CD4-positive, alpha-beta memory T cell (primary cell): ENCODE results near the gene BDH2. TPM values are rescaled to one million over a fixed set of nuclear protein-coding genes. Genes with fewer than 3 reads are reported as not detected.

Source experiments
- CTCF ChIA-PET: fragments of 350-600 bp; sonication (Branson Sonifier 250); formaldehyde crosslinking; loops from one replicate; lab custom pipeline; 2021; ENCODE audit warnings: inconsistent platforms; ENCODE audit not compliant: partially characterized antibody; lab: Charles Lee
- POLR2A ChIA-PET: fragments of 350-600 bp; sonication (Branson Sonifier 250); formaldehyde crosslinking; loops from one replicate; lab custom pipeline; 2021; ENCODE audit not compliant: partially characterized antibody; lab: Charles Lee
- DNase-seq, 5 donors: peaks; one replicate each; pipeline versions ENCODE4 v3.0.0 to v3.0.0-alpha.2; 2020 to 2022; ENCODE audit warnings: mixed read lengths in 1 of 5
- H3K27ac ChIP-seq: one replicate; pipeline ENCODE4 v1.7.0; 2013; ENCODE audit warnings: low read depth, low read length
- H3K27me3 ChIP-seq: 2 replicates; pipeline ENCODE4 v1.7.0; 2013; ENCODE audit warnings: mild to moderate bottlenecking, low read length, moderate library complexity; ENCODE audit not compliant: insufficient read depth
- H3K36me3 ChIP-seq: 2 replicates; pipeline ENCODE4 v1.7.0; 2013; ENCODE audit warnings: mild to moderate bottlenecking, low read length, moderate library complexity; ENCODE audit not compliant: insufficient read depth
- H3K4me1 ChIP-seq: 2 replicates; pipeline ENCODE4 v1.7.0; 2013; ENCODE audit warnings: mild to moderate bottlenecking, low read length, moderate library complexity; ENCODE audit not compliant: insufficient read depth
- H3K4me3 ChIP-seq, 2 donors: one replicate each; pipeline ENCODE4 v1.7.0; 2013; ENCODE audit warnings: low read length in 2 of 2, mild to moderate bottlenecking in 1 of 2
- H3K9me3 ChIP-seq, 2 donors: one replicate each; pipeline ENCODE4 v1.7.0; 2013; ENCODE audit warnings: low read length in 2 of 2, control low read depth in 1 of 2; ENCODE audit not compliant: control insufficient read depth in 1 of 2
- H3K27ac Mint-ChIP-seq, 7 donors: one replicate each; pipeline ENCODE4 v1.8.0; 2020 to 2021; ENCODE audit warnings: mixed read lengths in 7 of 7, mild to moderate bottlenecking in 6 of 7, inconsistent platforms in 3 of 7, moderate library complexity in 3 of 7
- H3K27me3 Mint-ChIP-seq, 2 donors: one replicate each; pipeline ENCODE4 v1.8.0; 2020 to 2021; ENCODE audit warnings: mixed read lengths in 2 of 2
- H3K36me3 Mint-ChIP-seq, 2 donors: one replicate each; pipeline ENCODE4 v1.8.0; 2020 to 2021; ENCODE audit warnings: mixed read lengths in 2 of 2, inconsistent platforms in 1 of 2, mild to moderate bottlenecking in 1 of 2
- H3K4me1 Mint-ChIP-seq, 4 donors: one replicate each; pipeline ENCODE4 v1.8.0; 2020 to 2021; ENCODE audit warnings: mixed read lengths in 4 of 4, mild to moderate bottlenecking in 1 of 4
- H3K4me3 Mint-ChIP-seq, 8 donors: one replicate each; pipeline ENCODE4 v1.8.0; 2020 to 2021; ENCODE audit warnings: mixed read lengths in 8 of 8, mild to moderate bottlenecking in 7 of 8, moderate library complexity in 6 of 8, inconsistent platforms in 3 of 8
- H3K9me3 Mint-ChIP-seq, 8 donors: one replicate each; pipeline ENCODE4 v1.8.0; 2020 to 2021; ENCODE audit warnings: mixed read lengths in 8 of 8, mild to moderate bottlenecking in 5 of 8, inconsistent platforms in 3 of 8, moderate library complexity in 1 of 8
- intact Hi-C: fragments of 100-400 bp; cut with micrococcal nuclease; formaldehyde crosslinking; loops from one replicate; pipeline ENCODE4 v1.15.1; 2023
- polyA plus RNA-seq, 2 donors: library from polyadenylated mRNA; unstranded; fragments of 300-500 nt; fragmentation: Illumina TruSeq; gene quantifications; one replicate each; pipeline ENCODE4 v1.2.3, GENCODE V29; 2021
- total RNA-seq, 2 experiments: library from RNA; stranded (reverse); gene quantifications; one replicate each; pipeline ENCODE4 v1.2.3, GENCODE V29; 2021

BDH2 gene
- total and polyA plus RNA-seq, 4 experiments from 2014 or later: 20.1 to 25.3 (median 22.3) TPM

DNA sequence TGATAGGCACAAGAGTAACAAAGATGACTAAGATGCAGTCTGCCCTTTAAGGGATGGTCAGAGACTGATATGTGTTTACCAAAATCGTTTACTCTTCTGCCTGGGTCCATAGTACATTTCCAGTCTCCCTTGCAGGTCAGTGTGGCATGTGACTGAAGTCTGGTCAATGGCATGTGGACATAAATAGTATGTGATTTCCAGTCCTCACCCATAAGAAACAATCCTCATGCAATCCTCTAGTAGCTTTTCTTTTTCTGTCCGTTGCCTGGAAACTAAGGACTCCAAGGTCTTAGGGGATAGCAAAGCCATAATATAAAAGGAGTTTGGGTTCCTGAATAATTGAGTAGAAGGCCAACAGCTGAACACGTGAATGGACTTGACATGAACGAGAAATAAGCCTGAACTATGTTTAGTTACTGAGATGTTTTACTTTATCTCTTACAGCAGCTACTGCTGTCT, 24.2 kb downstream of the BDH2 start:
- H3K9me3 ChIP-seq: no peaks in the 10 kb centered on the region
- Mint-ChIP-seq H3K36me3 (peaks cover 0 to 2% of the 10 kb centered on the region in 2 donors), H3K4me3 (peak overlapping the region; percentile 94 to 98 (median 98)), H3K9me3 (no peaks in the 10 kb centered on the region), H3K4me1 (peaks cover 27 to 58% (median 38%) of the 10 kb centered on the region in 4 donors), H3K27ac (peak overlapping the region; percentile 98 to 99 (median 99)), H3K27me3 (no peaks in the 10 kb centered on the region)
- ChIA-PET POLR2A (interaction anchor here (0.6 to 3.2 kb wide), 7 partner anchors 13 to 389 kb away, joined by 3 to 17 read pairs (median 6); partner anchors contain the start of genes CISD2, SLC9B1 and UBE2D3), CTCF (interaction anchor here (0.9 to 7.9 kb wide), 6 partner anchors 8 to 645 kb away, joined by 3 to 59 read pairs (median 4); partner anchors contain the start of gene BDH2)
- H3K4me1 ChIP-seq: peaks cover 37% of the 10 kb centered on the region
- peak overlapping the region; percentile 26 to 72 for H3K4me3 ChIP-seq
- no peaks in the 10 kb centered on the region for H3K27me3 ChIP-seq
- H3K36me3 ChIP-seq: no peaks in the 10 kb centered on the region
- DNase-seq: no peak
- intact Hi-C loops: loop anchor here (5.0 kb wide), 1 partner anchor 1728 kb away; the partner anchor contains the start of gene PPP3CA
- peak overlapping the region; percentile 78 for H3K27ac ChIP-seq

DNA sequence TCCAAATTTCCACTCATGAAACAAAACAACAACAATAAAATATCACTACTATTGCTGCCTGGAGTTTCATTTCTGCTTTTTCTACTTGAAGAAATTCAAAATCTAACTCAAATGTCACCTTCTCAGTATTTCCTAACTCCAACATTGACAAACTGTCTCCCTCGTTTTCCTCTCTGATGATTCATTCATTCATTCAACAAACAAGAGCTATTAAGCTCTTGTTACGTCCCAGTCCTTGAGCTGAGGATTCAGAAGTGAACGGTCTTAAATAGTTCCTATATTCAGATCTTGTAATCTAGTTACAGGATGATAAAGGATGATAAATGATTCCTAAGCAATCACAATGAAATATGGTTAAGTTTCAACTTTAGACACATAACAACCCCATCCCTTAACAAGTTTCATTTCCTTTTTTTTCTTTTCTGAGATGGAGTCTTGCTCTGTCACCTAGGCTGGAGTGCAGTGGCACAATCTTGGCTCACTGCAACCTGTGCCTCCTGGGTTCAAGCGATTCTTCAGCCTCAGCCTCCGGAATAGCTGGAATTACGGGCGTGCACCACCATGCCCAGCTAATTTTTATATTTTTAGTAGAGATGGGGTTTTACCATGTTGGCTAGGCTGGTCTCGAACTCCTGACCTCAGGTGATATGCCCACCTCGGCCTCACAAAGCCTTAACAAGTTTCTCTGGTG, 24.7 kb downstream of the BDH2 start:
- ChIA-PET CTCF (interaction anchor here (0.9 to 7.9 kb wide), 6 partner anchors 9 to 644 kb away, joined by 3 to 59 read pairs (median 4); partner anchors contain the start of gene BDH2), POLR2A (interaction anchor here (0.8 to 3.2 kb wide), 5 partner anchors 17 to 250 kb away, joined by 3 to 17 read pairs (median 6); partner anchors contain the start of genes CISD2, SLC9B1 and UBE2D3)
- Mint-ChIP-seq H3K27me3 (no peaks in the 10 kb centered on the region), H3K36me3 (peaks cover 0 to 2% of the 10 kb centered on the region in 2 donors), H3K9me3 (no peaks in the 10 kb centered on the region), H3K4me3 (peak overlapping the region; percentile 84 to 98 (median 97)), H3K4me1 (peaks cover 27 to 58% (median 38%) of the 10 kb centered on the region in 4 donors), H3K27ac (peak overlapping the region in 5 of 7 donors; percentile 2 to 99 (median 99))
- Histone ChIP-seq H3K4me1 (peaks cover 37% of the 10 kb centered on the region), H3K36me3 (no peaks in the 10 kb centered on the region), H3K9me3 (no peaks in the 10 kb centered on the region), H3K4me3 (peak overlapping the region; percentile 26 to 72), H3K27ac (no peak overlapping the region), H3K27me3 (no peaks in the 10 kb centered on the region)
- no peak for DNase-seq
- intact Hi-C loops: loop anchor here (5.0 kb wide), 1 partner anchor 1728 kb away; the partner anchor contains the start of gene PPP3CA

DNA sequence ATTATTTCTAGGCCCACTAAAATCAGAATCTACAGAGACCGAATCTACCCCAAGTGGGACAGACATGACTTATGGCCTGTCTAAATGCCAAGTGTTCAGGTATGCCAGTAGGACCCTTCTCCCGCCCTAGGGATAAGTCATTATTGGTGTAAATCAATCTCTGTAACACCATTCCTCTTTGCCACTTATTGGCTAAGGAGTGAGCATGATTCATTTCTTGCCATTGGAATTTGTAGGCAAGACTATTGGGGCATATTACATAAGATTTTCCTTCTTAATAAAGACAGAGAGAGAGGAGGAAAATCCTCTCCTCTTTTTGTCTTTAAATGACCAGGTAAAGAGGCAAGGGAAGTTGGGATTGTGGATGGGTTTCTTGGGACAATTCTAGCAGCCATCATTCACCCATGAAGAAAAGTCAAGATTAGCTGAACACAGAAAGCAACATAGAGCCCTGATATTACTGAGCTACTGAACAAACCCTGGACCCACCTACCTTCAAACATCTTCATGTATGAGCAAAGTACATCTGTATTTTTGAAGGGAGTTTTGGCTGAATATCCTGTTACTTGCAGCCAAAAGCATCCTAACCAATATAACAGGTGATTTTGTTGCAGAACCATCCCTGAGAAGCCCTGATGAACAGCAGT, 25.7 kb downstream of the BDH2 start:
- peaks cover 25 to 51% (median 35%) of the 10 kb centered on the region in 4 donors for H3K4me1 Mint-ChIP-seq
- Histone ChIP-seq H3K9me3 (no peaks in the 10 kb centered on the region), H3K27ac (no peak overlapping the region), H3K4me3 (no peak overlapping the region), H3K27me3 (no peaks in the 10 kb centered on the region), H3K36me3 (no peaks in the 10 kb centered on the region), H3K4me1 (peaks cover 37% of the 10 kb centered on the region)
- no peaks in the 10 kb centered on the region for H3K9me3 Mint-ChIP-seq
- no peaks in the 10 kb centered on the region for H3K27me3 Mint-ChIP-seq
- DNase-seq: no peak
- intact Hi-C loops: no loop called here
- ChIA-PET POLR2A (no interaction called here), CTCF (interaction anchor here (1.7 kb wide), 1 partner anchor 643 kb away, joined by 4 read pairs; no protein-coding TSS in a partner anchor)
- H3K4me3 Mint-ChIP-seq: peak overlapping the region in 4 of 8 donors; percentile 1 to 71 (median 36)
- peaks cover 0 to 2% of the 10 kb centered on the region in 2 donors for H3K36me3 Mint-ChIP-seq
- no peak overlapping the region for H3K27ac Mint-ChIP-seq

DNA sequence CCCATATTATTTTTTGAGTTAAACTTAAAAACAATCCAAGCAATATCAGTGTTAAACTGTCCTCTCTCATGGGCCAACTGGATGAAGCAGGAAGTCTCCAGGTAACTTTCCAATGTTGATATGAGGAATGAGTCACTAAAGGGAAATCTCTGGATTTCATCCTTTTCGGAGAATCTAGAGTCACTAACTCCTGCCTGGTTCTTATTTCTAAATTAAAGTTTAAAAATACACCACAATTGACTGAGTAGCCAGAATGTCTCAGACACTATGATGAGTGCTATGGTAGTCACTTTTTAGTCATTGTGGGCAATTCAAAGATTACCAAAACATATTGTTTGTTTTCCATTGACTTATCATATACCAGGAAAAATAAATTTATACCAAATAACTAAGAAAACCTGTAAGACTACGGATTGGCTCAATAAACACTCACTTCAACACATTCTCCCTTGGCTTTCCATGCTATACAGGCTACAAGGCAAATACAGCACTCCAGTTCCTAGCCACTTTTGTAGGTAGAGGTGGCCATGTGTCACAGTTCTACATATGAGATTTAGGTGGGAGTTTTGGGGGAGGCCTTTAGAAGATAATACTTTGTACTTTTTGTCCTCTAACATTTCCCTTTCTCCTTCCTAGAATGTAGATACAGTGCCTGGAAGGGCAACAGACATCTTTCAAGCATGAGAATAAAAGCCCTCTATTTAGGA, 31.6 kb downstream of the BDH2 start:
- ChIA-PET CTCF (no interaction called here), POLR2A (no interaction called here)
- Histone ChIP-seq H3K27me3 (no peaks in the 10 kb centered on the region), H3K9me3 (no peaks in the 10 kb centered on the region), H3K27ac (no peak overlapping the region), H3K4me1 (no peaks in the 10 kb centered on the region), H3K36me3 (peaks cover 5% of the 10 kb centered on the region), H3K4me3 (no peak overlapping the region)
- H3K27me3 Mint-ChIP-seq: no peaks in the 10 kb centered on the region
- DNase-seq: no peak
- peaks cover 22 to 23% of the 10 kb centered on the region in 2 donors for H3K36me3 Mint-ChIP-seq
- peaks cover 0 to 8% (median 7%) of the 10 kb centered on the region in 4 donors for H3K4me1 Mint-ChIP-seq
- intact Hi-C loops: no loop called here
- H3K4me3 Mint-ChIP-seq: no peak overlapping the region
- H3K9me3 Mint-ChIP-seq: no peaks in the 10 kb centered on the region
- H3K27ac Mint-ChIP-seq: no peak overlapping the region

DNA sequence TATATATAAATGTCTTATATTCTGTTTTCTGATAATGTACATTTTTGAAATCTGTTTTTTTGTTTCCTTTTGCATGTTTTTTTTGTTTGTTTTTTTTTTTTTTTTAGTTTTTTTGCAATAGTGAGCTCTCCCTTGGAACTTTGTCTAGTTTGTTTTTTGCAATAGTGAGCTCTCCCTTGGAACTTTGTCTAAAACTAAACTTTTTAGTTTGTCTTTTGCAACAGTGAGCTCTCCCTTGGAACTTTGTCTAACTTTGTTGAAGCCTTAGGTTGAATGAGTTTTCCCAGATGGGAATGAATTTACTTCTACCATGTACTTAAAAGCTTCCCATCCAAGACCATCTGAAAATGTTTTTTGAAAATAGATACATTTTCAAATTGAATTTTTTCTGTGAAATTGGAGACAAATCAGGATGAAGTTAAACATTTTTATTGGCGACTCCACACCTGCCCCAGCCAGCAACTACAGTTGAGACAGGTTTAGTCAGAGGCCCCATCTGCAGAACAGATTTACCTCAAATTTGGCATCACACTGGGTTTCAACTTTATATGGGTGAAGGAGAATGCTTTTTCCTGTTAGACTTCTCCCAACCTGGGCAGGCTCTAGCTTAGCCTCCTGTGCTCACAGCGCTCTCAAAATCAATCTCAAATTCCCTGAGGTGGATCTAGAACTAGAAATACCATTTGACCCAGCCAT, 39.0 kb downstream of the BDH2 start:
- Histone ChIP-seq H3K27ac (no peak overlapping the region), H3K9me3 (no peaks in the 10 kb centered on the region), H3K36me3 (no peaks in the 10 kb centered on the region), H3K27me3 (no peaks in the 10 kb centered on the region), H3K4me3 (no peak overlapping the region), H3K4me1 (no peaks in the 10 kb centered on the region)
- Mint-ChIP-seq H3K36me3 (peaks cover 20 to 33% of the 10 kb centered on the region in 2 donors), H3K27me3 (no peaks in the 10 kb centered on the region), H3K4me1 (peaks cover 0 to 2% (median 0%) of the 10 kb centered on the region in 4 donors), H3K27ac (no peak overlapping the region), H3K9me3 (no peaks in the 10 kb centered on the region), H3K4me3 (no peak overlapping the region)
- ChIA-PET CTCF (interaction anchor here (1.0 to 1.2 kb wide), 2 partner anchors 14 to 15 kb away, joined by 3 read pairs; no protein-coding TSS in a partner anchor), POLR2A (no interaction called here)
- DNase-seq: no peak
- intact Hi-C loops: no loop called here

DNA sequence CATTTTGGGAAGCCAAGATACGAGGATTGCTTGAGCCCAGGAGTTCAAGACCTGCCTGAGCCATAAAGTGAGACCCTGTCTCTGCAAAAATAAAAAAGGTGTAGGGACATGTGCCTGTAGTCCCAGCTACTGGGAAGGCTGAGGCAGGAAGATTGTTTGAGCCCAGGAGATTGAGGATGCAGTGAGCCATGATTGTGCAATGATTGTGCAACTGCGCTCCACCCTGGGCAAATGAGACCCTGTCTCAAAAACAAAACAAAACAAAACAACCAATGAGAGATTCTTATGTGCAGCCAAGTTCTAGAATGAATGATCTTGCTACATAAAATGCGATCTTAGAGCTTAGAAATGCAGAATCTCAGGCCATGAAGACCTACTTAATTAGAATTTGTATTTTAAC, 45.6 kb downstream of the BDH2 start:
- Mint-ChIP-seq H3K36me3 (peaks cover 11 to 14% of the 10 kb centered on the region in 2 donors), H3K27ac (no peak overlapping the region), H3K27me3 (no peaks in the 10 kb centered on the region), H3K4me3 (no peak overlapping the region), H3K9me3 (no peaks in the 10 kb centered on the region), H3K4me1 (peaks cover 0 to 4% (median 0%) of the 10 kb centered on the region in 4 donors)
- Histone ChIP-seq H3K4me1 (no peaks in the 10 kb centered on the region), H3K36me3 (peaks cover under 1% of the 10 kb centered on the region), H3K4me3 (no peak overlapping the region), H3K9me3 (no peaks in the 10 kb centered on the region), H3K27ac (no peak overlapping the region), H3K27me3 (no peaks in the 10 kb centered on the region)
- ChIA-PET CTCF (interaction anchor here (1.3 kb wide), 1 partner anchor 46 kb away, joined by 3 read pairs; the partner anchor contains the start of gene BDH2), POLR2A (no interaction called here)
- DNase-seq: no peak
- intact Hi-C loops: no loop called here
